ENCODE measurements around the gene LRRC46.

GRCh38 chr17:47821424-47822391, 9.8 kb upstream of the LRRC46 start, which contains the start of gene OSBPL7:
- TF ChIP-seq SP1 (IDR thresholded peaks at IDR 0.05) (no peak), FOXA1 (IDR thresholded peaks at IDR 0.05) (no peak), SUZ12 (IDR thresholded peaks at IDR 0.05) (no peak), PKNOX1 (IDR thresholded peaks at IDR 0.05) (no peak), BHLHE40 (IDR thresholded peaks at IDR 0.05; ENCODE audit: borderline replicate concordance) (no peak), HDGF (IDR thresholded peaks at IDR 0.05; ENCODE audit: borderline replicate concordance) (no peak), TARDBP (IDR thresholded peaks at IDR 0.05) (no peak)

Measured in HEK293T (cell line).